ENCODE data around the gene INSYN1.

DNA sequence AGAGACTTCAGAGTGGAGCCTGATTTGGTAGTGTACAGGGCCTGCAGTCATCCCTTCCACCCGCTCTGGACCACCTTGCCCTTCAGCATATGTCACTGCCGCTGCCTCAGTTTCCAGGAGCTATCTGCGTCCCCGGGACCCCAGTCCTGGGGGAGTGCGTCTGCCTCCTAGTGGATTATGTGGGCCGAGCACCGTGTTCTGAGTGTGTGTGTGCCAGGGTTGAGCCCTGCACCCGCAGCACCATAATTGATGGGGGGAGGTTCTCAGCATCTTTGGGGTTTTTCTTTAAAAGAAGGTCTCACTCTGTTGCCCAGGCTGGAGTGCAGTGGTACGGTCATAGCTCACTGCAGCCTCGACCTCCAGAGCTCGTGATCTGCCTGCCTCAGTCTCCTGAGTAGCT is 35.3 kb downstream of the INSYN1 start:
- TF ChIP-seq, protein P1, sequence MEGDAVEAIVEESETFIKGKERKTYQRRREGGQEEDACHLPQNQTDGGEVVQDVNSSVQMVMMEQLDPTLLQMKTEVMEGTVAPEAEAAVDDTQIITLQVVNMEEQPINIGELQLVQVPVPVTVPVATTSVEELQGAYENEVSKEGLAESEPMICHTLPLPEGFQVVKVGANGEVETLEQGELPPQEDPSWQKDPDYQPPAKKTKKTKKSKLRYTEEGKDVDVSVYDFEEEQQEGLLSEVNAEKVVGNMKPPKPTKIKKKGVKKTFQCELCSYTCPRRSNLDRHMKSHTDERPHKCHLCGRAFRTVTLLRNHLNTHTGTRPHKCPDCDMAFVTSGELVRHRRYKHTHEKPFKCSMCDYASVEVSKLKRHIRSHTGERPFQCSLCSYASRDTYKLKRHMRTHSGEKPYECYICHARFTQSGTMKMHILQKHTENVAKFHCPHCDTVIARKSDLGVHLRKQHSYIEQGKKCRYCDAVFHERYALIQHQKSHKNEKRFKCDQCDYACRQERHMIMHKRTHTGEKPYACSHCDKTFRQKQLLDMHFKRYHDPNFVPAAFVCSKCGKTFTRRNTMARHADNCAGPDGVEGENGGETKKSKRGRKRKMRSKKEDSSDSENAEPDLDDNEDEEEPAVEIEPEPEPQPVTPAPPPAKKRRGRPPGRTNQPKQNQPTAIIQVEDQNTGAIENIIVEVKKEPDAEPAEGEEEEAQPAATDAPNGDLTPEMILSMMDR (IDR thresholded peaks at IDR 0.05; ENCODE audit: insufficient read depth, low read length, poor library complexity, severe bottlenecking) = no peak
- no peak for TF ChIP-seq EZH2phosphoT487 (conservative IDR thresholded peaks at IDR 0.05; ENCODE audit: low read length)
